ENCODE measurements around the gene CLINT1.
"Not testable (repeated sequence)": the region's sequence is repeated elsewhere in the genome, so short reads cannot be mapped to it uniquely, and the experiment has no call there.

The CLINT1 gene

GRCh38 chr5:157860898-157861890, 2.2 kb upstream of the CLINT1 start:
- DNase-seq = no peak

- no peak for DNase-seq
These were observed 256 bp upstream of the CLINT1 start for GRCh38 chr5:157859227-157859575.

- DNase-seq = no peak
These were observed 974 bp downstream of the CLINT1 start for GRCh38 chr5:157857816-157858526.

- peak; percentile 61 for DNase-seq
These were observed 3.4 kb downstream of the CLINT1 start for GRCh38 chr5:157855404-157855994.

GRCh38 chr5:157853365-157853764, 5.6 kb downstream of the CLINT1 start:
- DNase-seq = not testable (repeated sequence)

GRCh38 chr5:157845914-157846598, 12.9 kb downstream of the CLINT1 start:
- no peak for DNase-seq

GRCh38 chr5:157842787-157843186, 16.2 kb downstream of the CLINT1 start:
- DNase-seq = no peak

- DNase-seq = no peak
These were observed 16.8 kb downstream of the CLINT1 start for GRCh38 chr5:157842185-157842584.

GRCh38 chr5:157839157-157839795, 19.7 kb downstream of the CLINT1 start:
- no peak for DNase-seq

- no peak for DNase-seq
These were observed 22.7 kb downstream of the CLINT1 start for GRCh38 chr5:157836121-157836753.

GRCh38 chr5:157835041-157835440, 23.9 kb downstream of the CLINT1 start:
- no peak for DNase-seq

GRCh38 chr5:157828944-157829639, 29.9 kb downstream of the CLINT1 start:
- no peak for DNase-seq

- DNase-seq = no peak
These were observed 30.6 kb downstream of the CLINT1 start for GRCh38 chr5:157828105-157828943.

- no peak for DNase-seq
These were observed 31.5 kb downstream of the CLINT1 start for GRCh38 chr5:157827423-157827822.

GRCh38 chr5:157823655-157824054, 35.3 kb downstream of the CLINT1 start:
- no peak for DNase-seq

- no peak for DNase-seq
These were observed 36.9 kb downstream of the CLINT1 start for GRCh38 chr5:157821822-157822622.

- no peak for DNase-seq
These were observed 37.5 kb downstream of the CLINT1 start for GRCh38 chr5:157821405-157821804.

GRCh38 chr5:157820593-157821252, 38.2 kb downstream of the CLINT1 start:
- no peak for DNase-seq
